Activated CD8-positive, alpha-beta T cell treated with anti-CD3 and anti-CD28 coated beads for 36 hours (primary cell): Measurements from ENCODE around the gene LCORL. TPM values are rescaled to one million over a fixed set of nuclear protein-coding genes. Genes with fewer than 3 reads are reported as not detected.
A peak's percentile ranks its signal among the peaks of the same experiment; 100 is the strongest.

Experiments
- ATAC-seq: fragments of 200-7000 bp; cut with Tn5 transposase; one replicate; pipeline ENCODE4 v1.10.0; 2021; ENCODE audit warnings: mild to moderate bottlenecking, moderate library complexity
- CTCF ChIA-PET: fragments of 350-600 bp; sonication (Branson Sonifier 250); formaldehyde crosslinking; loops from one replicate; lab custom pipeline; 2021; ENCODE audit warnings: antibody characterized with exemption; lab: Charles Lee
- POLR2A ChIA-PET: fragments of 350-600 bp; sonication (Branson Sonifier 250); formaldehyde crosslinking; loops from one replicate; lab custom pipeline; 2021; ENCODE audit warnings: antibody characterized with exemption; lab: Charles Lee
- DNase-seq: peaks from one replicate; pipeline ENCODE4 v3.0.0-alpha.2; 2020
- H3K27ac Mint-ChIP-seq: one replicate; pipeline ENCODE4 v1.8.0; 2021; ENCODE audit warnings: mild to moderate bottlenecking, mixed read lengths
- H3K27me3 Mint-ChIP-seq: one replicate; pipeline ENCODE4 v1.8.0; 2021; ENCODE audit warnings: mixed read lengths
- H3K36me3 Mint-ChIP-seq: one replicate; pipeline ENCODE4 v1.8.0; 2021; ENCODE audit warnings: low read depth, mixed read lengths
- H3K4me1 Mint-ChIP-seq: one replicate; pipeline ENCODE4 v1.8.0; 2021; ENCODE audit warnings: low read depth, mixed read lengths
- H3K4me3 Mint-ChIP-seq: one replicate; pipeline ENCODE4 v1.8.0; 2021; ENCODE audit warnings: mild to moderate bottlenecking, moderate library complexity, mixed read lengths
- H3K9me3 Mint-ChIP-seq: one replicate; pipeline ENCODE4 v1.8.0; 2021; ENCODE audit warnings: mixed read lengths
- intact Hi-C: fragments of 100-400 bp; cut with micrococcal nuclease; formaldehyde crosslinking; loops from one replicate; pipeline ENCODE4 v1.10.0; 2022
- total RNA-seq, 2 experiments: library from RNA; stranded (reverse); gene quantifications; one replicate each; pipeline ENCODE4 v1.2.3, GENCODE V29; 2021
- TF ChIP-seq, protein P1 (sequence below): fragments of 200-600 bp; IDR thresholded peaks from one replicate; pipeline ENCODE4 v1.8.0; 2022; ENCODE audit warnings: antibody characterized with exemption, mild to moderate bottlenecking

The LCORL gene
- total RNA-seq, 2 experiments from 2014 or later, result 8.9 to 10.3 TPM

DNA sequence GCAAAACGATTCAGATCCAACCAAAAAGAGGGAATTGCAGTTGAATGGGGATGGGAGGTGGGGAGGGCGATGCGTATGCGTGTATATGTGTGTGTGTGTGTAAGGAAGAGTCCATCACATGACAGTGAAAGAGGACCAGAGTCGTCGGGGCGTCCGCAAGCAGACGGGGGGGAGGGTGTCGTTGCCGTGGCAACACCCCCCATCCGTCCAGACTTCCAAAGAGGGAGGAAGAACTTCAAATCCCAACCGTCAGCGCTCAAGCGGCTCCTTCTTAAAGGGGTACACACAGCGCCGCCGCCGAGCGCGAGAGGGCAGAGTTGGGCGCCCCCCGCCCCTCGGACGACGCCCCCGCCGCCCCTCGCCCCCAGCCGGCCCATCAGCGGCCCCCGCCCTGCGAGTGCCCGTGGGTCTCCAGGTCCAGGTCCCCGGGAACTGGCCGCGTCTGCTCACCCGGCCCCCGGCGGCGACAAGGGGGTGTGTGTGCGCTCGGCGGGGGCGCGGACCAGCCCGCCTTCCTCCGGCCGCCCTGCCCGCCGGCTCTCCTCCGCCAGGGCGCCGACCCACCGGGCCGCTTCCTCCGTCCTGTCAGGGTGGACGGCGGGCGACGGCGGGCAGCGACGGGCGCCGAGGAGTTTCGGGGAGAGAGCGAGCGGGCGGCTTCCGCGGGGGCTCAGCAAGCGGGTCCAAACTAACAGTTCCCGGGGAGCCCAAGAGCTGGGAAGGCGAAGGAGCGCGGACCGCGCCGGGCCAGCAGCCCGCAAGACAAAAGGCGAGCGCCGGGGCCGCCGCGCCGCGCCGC lies 685 bp downstream of the LCORL start:
- ChIA-PET CTCF (no interaction called here), POLR2A (interaction anchor here (1.9 kb wide), 1 partner anchor 211 kb away, joined by 7 read pairs; the partner anchor contains the start of genes DCAF16 and NCAPG)
- Mint-ChIP-seq H3K4me3 (peak overlapping the region; percentile 91), H3K27ac (peak overlapping the region; percentile 90), H3K27me3 (peaks cover 12% of the 10 kb centered on the region), H3K4me1 (peaks cover 22% of the 10 kb centered on the region), H3K9me3 (no peaks in the 10 kb centered on the region), H3K36me3 (no peaks in the 10 kb centered on the region)
- DNase-seq (peak; percentile 64), ATAC-seq (peak; percentile 3)
- TF ChIP-seq, protein P1, sequence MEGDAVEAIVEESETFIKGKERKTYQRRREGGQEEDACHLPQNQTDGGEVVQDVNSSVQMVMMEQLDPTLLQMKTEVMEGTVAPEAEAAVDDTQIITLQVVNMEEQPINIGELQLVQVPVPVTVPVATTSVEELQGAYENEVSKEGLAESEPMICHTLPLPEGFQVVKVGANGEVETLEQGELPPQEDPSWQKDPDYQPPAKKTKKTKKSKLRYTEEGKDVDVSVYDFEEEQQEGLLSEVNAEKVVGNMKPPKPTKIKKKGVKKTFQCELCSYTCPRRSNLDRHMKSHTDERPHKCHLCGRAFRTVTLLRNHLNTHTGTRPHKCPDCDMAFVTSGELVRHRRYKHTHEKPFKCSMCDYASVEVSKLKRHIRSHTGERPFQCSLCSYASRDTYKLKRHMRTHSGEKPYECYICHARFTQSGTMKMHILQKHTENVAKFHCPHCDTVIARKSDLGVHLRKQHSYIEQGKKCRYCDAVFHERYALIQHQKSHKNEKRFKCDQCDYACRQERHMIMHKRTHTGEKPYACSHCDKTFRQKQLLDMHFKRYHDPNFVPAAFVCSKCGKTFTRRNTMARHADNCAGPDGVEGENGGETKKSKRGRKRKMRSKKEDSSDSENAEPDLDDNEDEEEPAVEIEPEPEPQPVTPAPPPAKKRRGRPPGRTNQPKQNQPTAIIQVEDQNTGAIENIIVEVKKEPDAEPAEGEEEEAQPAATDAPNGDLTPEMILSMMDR, result no peak
- intact Hi-C loops, result loop anchor here (5.0 kb wide), 1 partner anchor 209 kb away; the partner anchor contains the start of genes DCAF16 and NCAPG

DNA sequence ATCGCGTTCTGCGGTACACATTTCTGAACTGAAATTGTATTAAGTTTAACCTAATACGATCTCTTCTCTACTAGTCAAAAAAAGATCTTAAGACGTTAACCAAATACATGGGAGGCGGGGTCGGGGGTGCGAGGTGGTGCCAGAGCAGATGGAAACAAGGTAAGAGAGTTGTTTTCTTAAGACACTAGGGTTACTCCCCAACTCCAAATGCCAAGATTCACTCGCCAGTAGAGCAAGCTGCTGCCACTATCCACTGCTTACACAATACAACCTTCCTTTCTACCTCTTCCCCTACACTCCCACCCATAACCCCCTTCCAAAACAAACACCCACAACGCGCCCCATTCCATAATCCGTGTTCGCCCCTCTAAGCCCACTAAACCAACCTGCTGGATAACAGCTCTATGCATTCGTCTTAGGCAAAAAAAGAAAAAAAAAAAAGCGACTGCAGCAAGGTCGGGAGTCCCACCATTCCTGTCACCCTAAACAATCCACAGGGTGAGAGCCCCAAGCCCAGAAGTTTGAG lies 1.3 kb downstream of the LCORL start:
- intact Hi-C loops, result loop anchor here (5.0 kb wide), 1 partner anchor 208 kb away; the partner anchor contains the start of genes DCAF16 and NCAPG
- CTCF ChIA-PET, result no interaction called here
- POLR2A ChIA-PET, result interaction anchor here (0.6 to 1.9 kb wide), 2 partner anchors 210 to 365 kb away, joined by 3 to 7 read pairs; partner anchors contain the start of genes DCAF16 and NCAPG

DNA sequence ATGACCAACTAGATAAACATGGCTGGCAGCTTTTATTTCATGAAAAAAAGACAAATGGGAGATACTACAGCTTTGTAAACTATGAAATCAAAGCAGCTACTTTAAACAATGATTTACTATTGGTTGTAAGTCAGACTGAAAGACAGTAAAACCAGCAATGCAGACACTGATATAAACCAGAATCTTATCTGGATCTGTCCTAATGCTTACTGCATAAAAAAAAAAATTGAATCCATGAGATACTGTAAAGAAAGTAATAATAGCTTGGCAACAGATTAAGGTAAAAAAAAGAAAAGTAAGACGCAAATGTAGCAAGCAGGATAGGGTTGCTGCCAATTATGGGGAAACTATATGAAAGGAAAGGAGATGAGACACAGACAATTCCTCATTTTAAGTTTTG lies 7.3 kb downstream of the LCORL start:
- no peak for ATAC-seq
- no peak for DNase-seq
- no peak overlapping the region for H3K27ac Mint-ChIP-seq
- CTCF ChIA-PET, result no interaction called here
- peaks cover 29% of the 10 kb centered on the region for H3K4me1 Mint-ChIP-seq
- POLR2A ChIA-PET, result interaction anchor here (0.6 kb wide), 1 partner anchor 375 kb away, joined by 3 read pairs; no protein-coding TSS in a partner anchor
- intact Hi-C loops, result no loop called here
- no peaks in the 10 kb centered on the region for H3K9me3 Mint-ChIP-seq
- H3K36me3 Mint-ChIP-seq, result no peaks in the 10 kb centered on the region
- H3K27me3 Mint-ChIP-seq, result no peaks in the 10 kb centered on the region
- TF ChIP-seq, protein P1, result no peak
- no peak overlapping the region for H3K4me3 Mint-ChIP-seq

More for the DNA sequence above, 1.3 kb downstream of the LCORL start:
- Mint-ChIP-seq H3K36me3 (no peaks in the 10 kb centered on the region), H3K4me3 (peak overlapping the region; percentile 91), H3K9me3 (no peaks in the 10 kb centered on the region), H3K4me1 (peaks cover 24% of the 10 kb centered on the region), H3K27ac (peak overlapping the region; percentile 90), H3K27me3 (peaks cover 12% of the 10 kb centered on the region)
- ATAC-seq (no peak), DNase-seq (peak; percentile 53)
- TF ChIP-seq, protein P1, result no peak

DNA sequence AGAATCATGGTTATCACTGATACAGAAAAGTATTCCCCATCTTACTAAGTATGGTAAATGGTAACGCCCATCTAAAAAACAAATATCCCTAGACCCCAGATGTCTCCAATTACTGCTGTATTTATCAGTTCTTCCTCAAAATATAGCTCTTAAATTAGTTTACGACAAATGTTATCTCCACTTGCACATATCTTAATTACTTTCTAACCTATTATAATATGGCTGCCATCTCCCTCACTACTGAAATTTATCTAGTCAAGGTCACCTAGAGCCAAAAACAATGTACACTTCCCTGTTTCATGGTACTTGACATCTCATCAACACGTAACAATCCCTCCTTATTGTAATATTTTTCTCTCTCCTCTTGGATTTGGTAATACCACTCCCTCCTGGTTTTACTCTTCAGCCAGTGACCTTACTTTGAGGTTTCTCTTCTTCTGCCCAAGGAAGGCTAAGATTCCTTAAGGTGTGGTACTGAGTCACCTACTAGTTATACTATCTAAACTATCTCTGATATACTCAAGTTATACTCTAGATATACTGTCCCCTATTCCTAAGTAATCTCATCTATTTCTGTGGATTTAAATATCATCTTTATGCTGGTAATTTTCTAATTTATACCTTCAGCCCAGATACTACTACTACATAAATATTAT lies 8.6 kb downstream of the LCORL start:
- intact Hi-C loops, result no loop called here
- H3K36me3 Mint-ChIP-seq, result no peaks in the 10 kb centered on the region
- no peaks in the 10 kb centered on the region for H3K9me3 Mint-ChIP-seq
- ATAC-seq, result no peak
- no peak for DNase-seq
- no peak overlapping the region for H3K27ac Mint-ChIP-seq
- ChIA-PET POLR2A (no interaction called here), CTCF (no interaction called here)
- TF ChIP-seq, protein P1, result no peak
- H3K27me3 Mint-ChIP-seq, result no peaks in the 10 kb centered on the region
- no peak overlapping the region for H3K4me3 Mint-ChIP-seq
- peaks cover 29% of the 10 kb centered on the region for H3K4me1 Mint-ChIP-seq
